Osteocyte (in vitro differentiated cells): ENCODE data around the gene TPSAB1. TPM values are rescaled to one million over a fixed set of nuclear protein-coding genes. Genes with fewer than 3 reads are reported as not detected.

ENCODE experiments used
- DNase-seq: peaks from one replicate; pipeline ENCODE4 v3.0.0; 2021; ENCODE audit warnings: mixed read lengths; ENCODE audit not compliant: unreplicated experiment; ENCODE audit errors: extremely low spot score
- H3K27ac Mint-ChIP-seq: one replicate; pipeline ENCODE4 v1.8.0; 2021; ENCODE audit warnings: mild to moderate bottlenecking, mixed read lengths; ENCODE audit not compliant: unreplicated experiment
- H3K27me3 Mint-ChIP-seq: one replicate; pipeline ENCODE4 v1.8.0; 2021; ENCODE audit warnings: mixed read lengths; ENCODE audit not compliant: unreplicated experiment
- H3K36me3 Mint-ChIP-seq: one replicate; pipeline ENCODE4 v1.8.0; 2021; ENCODE audit warnings: mixed read lengths; ENCODE audit not compliant: unreplicated experiment
- H3K4me1 Mint-ChIP-seq: one replicate; pipeline ENCODE4 v1.8.0; 2021; ENCODE audit warnings: mixed read lengths; ENCODE audit not compliant: unreplicated experiment
- H3K4me3 Mint-ChIP-seq: one replicate; pipeline ENCODE4 v1.8.0; 2021; ENCODE audit warnings: mild to moderate bottlenecking, moderate library complexity, mixed read lengths; ENCODE audit not compliant: unreplicated experiment
- H3K9me3 Mint-ChIP-seq: one replicate; pipeline ENCODE4 v1.8.0; 2021; ENCODE audit warnings: mixed read lengths; ENCODE audit not compliant: unreplicated experiment
- total RNA-seq: library from RNA; stranded (reverse); gene quantifications from 2 replicates; pipeline ENCODE4 v1.2.1, GENCODE V29; 2021
- TF ChIP-seq, protein P1 (sequence below): fragments of 200-600 bp; sonication (generic); IDR thresholded peaks from 2 replicates; pipeline ENCODE4 v1.5.0; 2021; ENCODE audit warnings: antibody characterized with exemption, mild to moderate bottlenecking, moderate library complexity

Gene TPSAB1
- total RNA-seq, 1 donor from 2014 or later, result not detected

DNA sequence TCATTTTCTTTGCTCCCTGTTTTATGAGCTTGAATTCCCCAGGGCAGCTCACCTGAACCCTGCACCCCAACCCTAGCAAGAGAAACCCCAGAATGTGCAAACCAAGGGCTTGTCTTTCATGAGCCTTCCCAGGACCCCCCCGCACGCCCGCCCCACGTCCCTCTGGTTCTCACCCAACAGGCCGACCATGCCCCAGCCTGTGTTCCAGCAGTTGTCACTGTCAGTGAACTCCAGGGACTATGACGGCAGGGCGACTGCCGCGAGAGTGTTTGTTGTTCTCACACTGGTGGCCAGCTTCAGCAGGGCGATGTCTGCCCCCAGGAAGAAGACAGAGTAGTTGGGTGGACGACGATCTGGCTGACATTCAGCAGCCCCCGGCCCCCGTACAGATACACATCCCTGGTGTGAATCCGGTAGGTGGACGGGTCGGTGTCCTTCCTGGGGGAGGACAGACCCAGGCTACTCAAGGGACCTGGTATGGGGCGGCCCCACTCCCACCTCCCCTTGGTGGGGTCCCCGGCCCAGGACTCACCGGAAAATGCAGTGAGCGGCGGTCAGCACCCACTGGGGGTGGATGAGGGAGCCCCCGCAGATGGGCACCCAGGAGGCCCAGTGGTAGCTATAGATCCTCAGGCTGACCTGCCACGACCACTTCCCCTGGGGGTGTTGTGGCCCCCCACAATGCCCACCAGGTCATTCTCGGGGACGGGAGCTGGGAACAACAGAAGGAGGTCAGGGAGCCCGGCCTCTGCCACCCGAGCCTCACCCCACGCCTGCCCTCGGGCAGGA is 35.5 kb downstream of the TPSAB1 start:
- peaks cover 20% of the 10 kb centered on the region for H3K4me1 Mint-ChIP-seq
- no peaks in the 10 kb centered on the region for H3K9me3 Mint-ChIP-seq
- TF ChIP-seq, protein P1, sequence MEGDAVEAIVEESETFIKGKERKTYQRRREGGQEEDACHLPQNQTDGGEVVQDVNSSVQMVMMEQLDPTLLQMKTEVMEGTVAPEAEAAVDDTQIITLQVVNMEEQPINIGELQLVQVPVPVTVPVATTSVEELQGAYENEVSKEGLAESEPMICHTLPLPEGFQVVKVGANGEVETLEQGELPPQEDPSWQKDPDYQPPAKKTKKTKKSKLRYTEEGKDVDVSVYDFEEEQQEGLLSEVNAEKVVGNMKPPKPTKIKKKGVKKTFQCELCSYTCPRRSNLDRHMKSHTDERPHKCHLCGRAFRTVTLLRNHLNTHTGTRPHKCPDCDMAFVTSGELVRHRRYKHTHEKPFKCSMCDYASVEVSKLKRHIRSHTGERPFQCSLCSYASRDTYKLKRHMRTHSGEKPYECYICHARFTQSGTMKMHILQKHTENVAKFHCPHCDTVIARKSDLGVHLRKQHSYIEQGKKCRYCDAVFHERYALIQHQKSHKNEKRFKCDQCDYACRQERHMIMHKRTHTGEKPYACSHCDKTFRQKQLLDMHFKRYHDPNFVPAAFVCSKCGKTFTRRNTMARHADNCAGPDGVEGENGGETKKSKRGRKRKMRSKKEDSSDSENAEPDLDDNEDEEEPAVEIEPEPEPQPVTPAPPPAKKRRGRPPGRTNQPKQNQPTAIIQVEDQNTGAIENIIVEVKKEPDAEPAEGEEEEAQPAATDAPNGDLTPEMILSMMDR, result no peak
- no peak for DNase-seq
- H3K4me3 Mint-ChIP-seq, result no peak overlapping the region
- H3K27me3 Mint-ChIP-seq, result peaks cover 7% of the 10 kb centered on the region
- no peaks in the 10 kb centered on the region for H3K36me3 Mint-ChIP-seq
- H3K27ac Mint-ChIP-seq, result no peak overlapping the region

DNA sequence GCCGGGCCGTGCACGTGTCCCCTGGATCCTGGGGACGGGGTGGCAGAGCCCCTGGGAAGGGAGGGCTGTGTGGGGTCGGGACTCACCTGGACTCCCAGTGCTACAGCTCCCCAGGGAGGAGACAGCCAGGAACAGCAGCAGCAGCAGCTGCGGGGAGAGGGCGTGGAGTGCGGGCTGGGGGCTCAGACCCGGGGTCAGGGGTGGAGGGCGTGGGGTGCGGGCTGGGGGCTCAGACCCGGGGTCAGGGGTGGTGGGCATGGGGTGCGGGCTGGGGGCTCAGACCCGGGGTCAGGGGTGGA is 36.0 kb downstream of the TPSAB1 start:
- no peak for DNase-seq
- H3K27me3 Mint-ChIP-seq, result peaks cover 7% of the 10 kb centered on the region
- H3K4me3 Mint-ChIP-seq, result no peak overlapping the region
- TF ChIP-seq, protein P1, result no peak
- H3K9me3 Mint-ChIP-seq, result no peaks in the 10 kb centered on the region
- no peaks in the 10 kb centered on the region for H3K36me3 Mint-ChIP-seq
- H3K4me1 Mint-ChIP-seq, result peaks cover 16% of the 10 kb centered on the region
- H3K27ac Mint-ChIP-seq, result no peak overlapping the region

DNA sequence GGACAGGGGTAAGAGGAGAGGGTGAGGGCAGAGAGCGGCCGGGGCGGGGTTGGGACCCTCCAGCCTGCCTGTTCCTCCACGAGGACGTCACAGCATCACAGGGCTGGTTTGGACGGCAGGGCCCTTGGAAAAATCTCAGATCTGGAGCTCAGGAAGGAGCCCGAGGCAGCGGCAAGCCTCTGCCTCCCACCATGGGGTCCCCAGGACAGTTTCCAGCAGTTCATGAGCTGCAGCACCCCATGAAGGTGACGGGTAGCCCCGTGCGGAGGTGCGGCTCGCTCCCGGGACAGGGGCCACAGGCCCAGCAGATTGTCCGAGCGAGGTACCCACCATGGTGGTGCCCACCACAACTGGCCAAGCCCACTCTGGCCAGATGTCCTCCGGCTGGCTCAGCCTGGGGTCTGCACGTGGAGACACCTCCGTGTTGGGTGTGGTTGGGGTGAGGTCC is 36.7 kb downstream of the TPSAB1 start:
- no peaks in the 10 kb centered on the region for H3K36me3 Mint-ChIP-seq
- peaks cover 13% of the 10 kb centered on the region for H3K4me1 Mint-ChIP-seq
- H3K27ac Mint-ChIP-seq, result no peak overlapping the region
- peaks cover 7% of the 10 kb centered on the region for H3K27me3 Mint-ChIP-seq
- no peak overlapping the region for H3K4me3 Mint-ChIP-seq
- peak; percentile 81 for DNase-seq
- TF ChIP-seq, protein P1, result no peak
- no peaks in the 10 kb centered on the region for H3K9me3 Mint-ChIP-seq

DNA sequence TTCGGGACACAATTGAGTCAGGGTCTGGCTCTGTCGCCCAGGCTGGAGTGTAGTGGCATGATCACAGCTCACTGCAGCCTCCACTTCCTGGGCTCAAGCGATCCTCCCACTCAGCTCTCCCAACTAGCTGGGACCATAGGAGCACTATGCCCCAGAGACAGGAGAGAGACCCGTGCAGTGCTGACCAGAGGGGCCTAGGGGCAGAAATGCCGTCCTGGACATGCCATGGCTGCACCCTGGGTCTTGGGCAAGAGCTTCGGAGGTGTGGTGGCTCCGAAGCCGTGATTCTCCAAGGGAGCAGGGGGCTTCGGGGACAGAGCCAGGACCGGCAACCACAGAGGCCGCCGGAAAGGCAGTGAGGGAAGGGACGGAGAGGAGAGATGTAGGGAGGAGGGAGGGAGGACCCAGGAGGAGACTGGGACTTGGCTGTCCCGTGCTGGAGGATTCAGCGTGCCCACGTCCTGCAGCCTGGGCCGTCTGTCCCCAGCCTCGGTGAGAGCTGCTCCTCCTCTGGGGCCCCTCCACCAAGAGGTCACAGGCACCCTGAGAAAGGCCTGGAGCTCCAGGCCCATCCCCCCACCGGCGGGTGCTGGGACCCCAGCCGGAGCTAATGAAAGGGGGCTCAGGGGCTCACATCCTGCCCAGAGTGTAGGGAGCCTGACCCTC is 37.2 kb downstream of the TPSAB1 start:
- Mint-ChIP-seq H3K27ac (no peak overlapping the region), H3K36me3 (no peaks in the 10 kb centered on the region)

DNA sequence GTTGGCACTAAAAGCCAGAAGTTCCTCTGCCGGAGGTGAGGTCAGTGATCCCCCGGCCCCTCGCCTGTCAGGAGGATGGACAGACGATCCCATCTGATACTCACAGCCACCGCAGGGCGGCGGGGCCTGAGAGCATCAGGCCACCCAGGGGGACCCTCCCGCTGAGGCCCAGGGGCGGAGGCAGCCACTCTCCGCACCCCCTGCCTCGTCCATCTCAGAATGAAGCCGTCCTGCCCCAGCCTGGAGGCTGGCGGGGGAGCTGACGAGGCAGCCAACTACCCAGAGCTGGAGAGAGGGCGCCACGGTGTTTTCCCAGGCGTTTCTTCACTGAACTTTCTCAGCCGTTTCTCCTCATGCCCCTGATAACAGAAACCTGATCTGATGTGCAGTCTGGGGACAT is 38.0 kb downstream of the TPSAB1 start:
- Mint-ChIP-seq H3K27ac (no peak overlapping the region), H3K27me3 (peaks cover 8% of the 10 kb centered on the region), H3K9me3 (no peaks in the 10 kb centered on the region), H3K4me3 (no peak overlapping the region), H3K36me3 (no peaks in the 10 kb centered on the region), H3K4me1 (peaks cover 14% of the 10 kb centered on the region)
- DNase-seq, result peak; percentile 85
- TF ChIP-seq, protein P1, result no peak

More for the DNA sequence above, 37.2 kb downstream of the TPSAB1 start:
- DNase-seq, result peak; percentile 82
- H3K4me1 Mint-ChIP-seq, result peaks cover 10% of the 10 kb centered on the region
- peaks cover 7% of the 10 kb centered on the region for H3K27me3 Mint-ChIP-seq
- TF ChIP-seq, protein P1, result no peak
- H3K9me3 Mint-ChIP-seq, result no peaks in the 10 kb centered on the region
- H3K4me3 Mint-ChIP-seq, result peak overlapping the region; percentile 40
